GM13977 (cell line): ENCODE data around the gene KRT38.

Source experiments
- DNase-seq: peaks from one replicate; pipeline ENCODE4 v3.0.0; 2012; ENCODE audit warnings: low spot score
- CTCF ChIP-seq: IDR thresholded peaks from 2 replicates; pipeline ENCODE4 v1.5.1; 2012; ENCODE audit warnings: mild to moderate bottlenecking, control low read depth; ENCODE audit not compliant: insufficient read depth; ENCODE audit errors: extremely low read depth, missing control alignments
- in situ Hi-C: fragments of 300-500 bp; cut with MboI; formaldehyde crosslinking; loops from one replicate; pipeline ENCODE4 v1.12.0; 2022; ENCODE audit warnings: low sequenced_read_pairs, low pct_unique_long_range_greater_than_20kb, mixed read lengths, inconsistent platforms; ENCODE audit not compliant: unreplicated experiment

The KRT38 gene

DNA sequence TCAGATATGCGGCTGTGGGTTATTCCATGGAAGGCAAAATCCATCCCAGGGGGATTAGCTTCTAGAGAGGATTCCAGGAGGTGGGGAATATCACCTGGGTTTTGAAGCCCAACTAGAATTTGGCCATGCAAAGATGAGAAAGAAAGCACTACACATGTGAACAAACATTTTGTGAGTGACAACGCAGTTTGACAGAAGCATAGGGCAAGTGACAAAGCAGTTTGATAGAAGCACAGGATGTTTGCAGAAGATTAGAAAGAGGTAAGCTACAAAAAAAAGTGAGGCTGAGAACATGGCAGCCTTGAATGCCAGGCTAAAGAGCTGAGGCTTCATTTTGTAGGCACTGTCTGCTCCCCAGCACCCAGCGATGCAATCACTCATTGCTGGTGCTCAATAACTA is 12.3 kb upstream of the KRT38 start:
- in situ Hi-C loops = no loop called here
- no peak for TF ChIP-seq CTCF
- DNase-seq = no peak

- in situ Hi-C loops = no loop called here
- no peak for TF ChIP-seq CTCF
- no peak for DNase-seq
Observed at GRCh38 chr17:41452281-41452680, 11.5 kb upstream of the KRT38 start.

DNA sequence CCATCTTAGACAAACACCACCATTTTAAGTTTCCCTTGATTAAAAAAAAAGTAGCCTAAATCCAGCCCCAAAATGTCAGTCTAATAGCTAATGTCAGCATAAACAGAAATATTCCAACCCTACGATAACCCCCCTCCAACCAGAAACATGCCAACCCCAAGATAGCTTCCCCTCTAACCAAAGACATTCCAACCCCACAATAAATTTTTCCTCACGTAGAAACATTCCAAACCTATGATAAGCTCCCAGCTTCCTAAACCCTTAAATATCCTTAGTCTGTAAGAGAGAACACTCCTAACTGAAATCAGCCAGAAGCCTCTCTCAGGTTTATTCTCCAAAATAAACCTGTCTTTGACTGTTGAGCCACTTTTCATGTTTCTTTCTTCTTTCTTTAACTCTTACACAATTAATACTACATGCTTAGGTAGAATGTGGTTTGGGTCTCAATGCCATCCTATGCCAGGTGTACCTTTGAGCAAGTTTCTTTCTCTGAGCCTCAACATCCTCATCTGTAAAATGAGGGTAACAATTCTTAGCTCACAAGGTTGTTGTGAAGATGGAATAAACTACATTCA is 10.5 kb upstream of the KRT38 start:
- in situ Hi-C loops = no loop called here
- TF ChIP-seq CTCF = no peak
- no peak for DNase-seq

GRCh38 chr17:41449008-41449407 is 8.2 kb upstream of the KRT38 start:
- in situ Hi-C loops = no loop called here
- TF ChIP-seq CTCF = no peak

GRCh38 chr17:41448506-41448905 is 7.7 kb upstream of the KRT38 start:
- no peak for DNase-seq
- in situ Hi-C loops = no loop called here
- TF ChIP-seq CTCF = no peak

More at GRCh38 chr17:41449008-41449407, 8.2 kb upstream of the KRT38 start:
- no peak for DNase-seq

DNA sequence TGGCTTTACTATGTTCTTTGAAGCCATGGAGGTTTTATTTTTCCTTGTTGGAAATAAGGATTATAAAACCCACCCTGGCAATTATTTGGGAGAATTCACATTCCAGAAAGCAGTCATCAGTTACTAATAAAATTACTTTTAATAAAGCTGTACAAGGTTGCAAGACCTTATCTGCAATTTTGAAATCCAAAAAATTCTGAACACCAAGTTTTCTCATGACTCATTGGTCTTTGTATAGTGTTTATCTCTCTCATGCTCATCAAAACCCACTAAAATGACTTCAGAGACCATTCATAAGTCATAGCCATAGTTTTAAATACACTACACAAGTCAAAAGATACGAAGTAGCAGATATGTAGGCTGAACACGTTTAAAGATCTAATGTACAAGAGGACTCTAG is 6.0 kb upstream of the KRT38 start:
- DNase-seq = no peak
- in situ Hi-C loops = no loop called here
- no peak for TF ChIP-seq CTCF

- TF ChIP-seq CTCF = no peak
- no peak for DNase-seq
- in situ Hi-C loops = no loop called here
Observed at GRCh38 chr17:41444640-41445039, 3.9 kb upstream of the KRT38 start.
